HS-27A (cell line): Measurements from ENCODE around the gene MT1G.
"Not testable (repeated sequence)": the region's sequence is repeated elsewhere in the genome, so short reads cannot be mapped to it uniquely, and the experiment has no call there.

Source experiments
- DNase-seq: peaks from one replicate; pipeline ENCODE4 v3.0.0-alpha.2; 2012; ENCODE audit warnings: low read depth, missing footprints

The MT1G gene

GRCh38 chr16:56667581-56668571 lies at the start of gene MT1G:
Gene MT1G, minus strand, starts transcription at chr16:56668065. Its CDS starts 72 bp downstream, at chr16:56667993.
- no peak for DNase-seq

DNA sequence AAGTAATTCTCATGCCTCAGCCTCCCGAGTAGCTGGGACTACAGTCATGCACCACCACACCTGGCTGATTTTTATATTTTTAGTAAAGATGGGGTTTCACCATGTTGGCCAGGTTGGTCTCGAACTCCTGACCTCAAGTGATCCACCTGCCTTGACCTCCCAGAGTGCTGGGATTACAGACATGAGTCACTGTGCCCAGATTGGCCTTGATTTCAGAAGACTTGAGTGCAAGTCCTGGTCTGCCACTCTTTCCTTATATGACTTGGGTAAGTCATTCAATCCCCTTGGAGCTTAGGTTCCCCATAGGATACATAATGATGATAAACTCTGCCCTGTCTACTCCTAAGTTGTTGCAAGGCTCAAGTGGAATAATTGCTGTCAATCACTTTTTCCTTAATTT lies 49.7 kb upstream of the MT1G start:
- DNase-seq, result not testable (repeated sequence)

- no peak for DNase-seq
Observed at GRCh38 chr16:56716761-56717160, 48.9 kb upstream of the MT1G start.

GRCh38 chr16:56715126-56715525 lies 47.3 kb upstream of the MT1G start:
- DNase-seq, result no peak

DNA sequence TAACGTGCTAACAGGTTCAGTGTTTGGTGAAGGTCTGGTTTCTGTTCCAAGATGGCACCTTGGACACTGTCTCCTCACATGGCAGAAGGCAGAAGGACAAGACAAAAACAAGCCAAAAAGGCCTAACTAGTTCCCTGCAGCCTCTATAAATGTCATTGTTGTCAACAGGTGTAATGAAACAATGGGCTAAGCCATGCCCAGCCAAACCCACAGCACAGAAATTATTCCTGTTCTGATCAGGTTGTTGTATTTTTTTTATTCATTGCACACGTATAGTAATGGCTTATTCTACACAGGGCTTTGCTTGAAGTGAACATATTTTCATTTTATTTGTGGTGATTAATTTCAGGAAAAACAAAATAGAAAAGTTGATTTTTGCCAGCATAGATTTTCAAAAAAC lies 45.9 kb upstream of the MT1G start:
- no peak for DNase-seq

- DNase-seq, result no peak
Observed at GRCh38 chr16:56711862-56712261, 44.0 kb upstream of the MT1G start.

GRCh38 chr16:56710181-56710737 lies 42.4 kb upstream of the MT1G start:
- DNase-seq, result no peak

- DNase-seq, result no peak
Observed at GRCh38 chr16:56709443-56710040, 41.7 kb upstream of the MT1G start.

DNA sequence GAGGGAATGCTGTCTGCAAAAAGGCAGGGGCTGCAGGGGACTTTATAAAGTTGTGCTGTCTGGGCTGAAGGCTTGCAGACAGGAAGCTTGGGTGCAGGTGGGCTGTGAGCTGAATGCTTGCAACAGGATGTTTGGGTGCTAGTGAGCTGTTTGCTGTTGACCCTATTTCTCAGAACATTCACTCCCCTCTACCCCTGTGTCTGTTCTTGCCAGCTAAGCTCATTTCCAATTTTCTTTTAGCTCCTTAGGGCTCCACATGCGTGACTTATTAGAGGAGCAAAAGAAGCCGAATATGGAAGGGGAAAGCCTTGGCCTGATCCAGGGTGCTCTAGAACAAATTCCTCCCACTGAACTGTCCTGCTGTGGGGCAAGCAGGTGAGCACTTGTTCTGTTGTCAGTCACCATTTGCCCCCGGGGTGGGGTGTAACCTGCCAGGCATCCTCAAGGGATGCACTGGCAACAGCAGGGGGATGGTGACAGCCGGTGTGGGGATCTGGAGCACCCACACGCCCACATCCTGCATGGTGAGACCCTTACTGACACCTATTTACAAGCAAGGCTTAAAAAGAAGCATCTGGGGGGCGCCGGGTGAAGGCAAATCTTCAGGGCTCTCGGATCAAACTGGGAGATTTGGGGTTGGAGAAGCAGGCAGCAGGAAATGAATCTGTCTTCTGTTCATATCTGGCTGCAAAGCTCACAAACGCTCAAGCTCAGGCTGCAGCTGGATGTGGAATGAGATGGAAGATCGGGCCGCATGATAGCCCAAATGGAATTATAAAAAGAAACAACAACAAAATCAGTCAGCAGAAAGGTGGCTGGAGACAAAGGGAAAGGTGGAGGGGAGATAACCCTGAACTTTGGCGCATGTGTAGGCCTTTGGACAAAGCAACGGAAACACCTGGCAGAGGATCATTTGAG lies 40.9 kb upstream of the MT1G start:
- DNase-seq, result no peak

GRCh38 chr16:56702836-56703235 lies 35.0 kb upstream of the MT1G start:
- no peak for DNase-seq

- DNase-seq, result no peak
Observed at GRCh38 chr16:56701534-56701933, 33.7 kb upstream of the MT1G start.

- no peak for DNase-seq
Observed at GRCh38 chr16:56700631-56701030, 32.8 kb upstream of the MT1G start.

- DNase-seq, result no peak
Observed at GRCh38 chr16:56700195-56700594, 32.3 kb upstream of the MT1G start.

GRCh38 chr16:56697456-56698155 lies 29.7 kb upstream of the MT1G start:
- no peak for DNase-seq

DNA sequence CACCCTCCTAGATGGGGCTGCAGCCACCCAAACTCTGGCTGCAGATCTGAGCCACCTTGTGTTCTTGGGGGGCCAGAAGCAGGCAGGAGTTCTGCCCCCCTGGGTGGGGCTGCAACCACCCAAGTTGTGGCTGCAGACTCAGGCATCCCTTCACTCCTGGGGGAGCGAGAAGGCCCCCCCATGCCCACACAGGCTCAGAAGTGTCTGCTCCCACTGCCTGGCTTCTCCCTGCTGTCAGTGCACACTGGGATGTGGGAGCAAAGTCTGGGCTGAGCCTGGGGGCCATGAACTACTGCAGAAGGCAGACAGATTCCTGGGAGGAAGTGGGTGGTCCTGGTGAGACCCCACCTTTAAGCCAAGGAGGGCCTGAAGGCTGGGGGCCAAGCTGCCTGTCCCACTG lies 27.4 kb upstream of the MT1G start:
- no peak for DNase-seq

- peak; percentile 29 for DNase-seq
Observed at GRCh38 chr16:56691885-56692284, 24.0 kb upstream of the MT1G start.

DNA sequence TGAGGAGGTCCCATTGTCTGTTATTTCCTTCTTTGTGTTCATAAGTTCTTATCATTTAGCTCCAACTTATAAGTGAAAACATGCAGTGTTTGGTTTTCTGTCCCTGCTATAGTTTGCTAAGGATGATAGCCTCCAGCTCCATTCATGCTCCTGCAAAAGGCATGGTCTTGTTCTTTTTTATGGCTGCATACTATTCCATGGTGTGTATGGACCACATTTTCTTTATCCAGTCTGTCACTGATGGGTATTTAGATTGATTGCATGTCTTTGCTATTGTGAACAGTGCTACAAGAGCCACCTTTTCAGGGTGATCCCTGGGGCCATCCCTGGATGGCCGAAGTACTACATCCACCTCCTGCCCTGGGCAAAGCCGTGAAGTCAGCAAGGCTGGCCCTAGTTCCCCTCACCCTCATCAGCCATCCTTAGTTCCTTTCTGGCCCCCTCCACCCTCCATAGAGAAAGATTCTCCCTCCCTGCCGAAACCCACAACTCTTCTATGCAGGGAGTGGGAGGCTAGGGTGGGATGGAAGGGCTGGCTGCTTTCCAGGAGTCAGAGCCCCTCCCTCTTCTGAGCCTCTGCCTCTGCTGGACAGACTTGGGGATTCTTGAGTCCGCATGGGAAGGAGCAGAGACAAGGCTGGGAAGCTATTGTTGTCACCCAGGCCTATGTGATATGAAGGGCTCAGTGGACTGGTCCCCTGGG lies 22.7 kb upstream of the MT1G start:
- DNase-seq, result no peak

DNA sequence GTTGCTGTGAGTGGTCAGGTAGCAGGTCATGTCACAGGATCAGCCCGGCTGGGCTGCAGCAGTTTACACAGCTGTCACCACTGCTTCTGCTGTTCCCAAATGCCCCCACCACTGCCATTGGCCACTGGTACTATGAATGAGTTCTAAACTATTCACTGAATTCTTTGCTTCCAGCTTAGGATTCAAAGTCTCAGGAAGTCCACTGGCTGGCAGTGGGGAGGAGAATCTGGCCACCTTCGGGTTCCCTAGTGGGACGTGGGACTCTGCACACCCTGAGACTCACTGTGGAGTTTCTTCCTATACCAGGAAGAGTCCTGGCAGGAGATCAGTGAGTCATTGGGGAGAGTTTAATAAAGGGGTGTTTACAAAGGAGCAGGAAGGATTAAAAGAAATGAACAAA lies 21.3 kb upstream of the MT1G start:
- DNase-seq, result no peak

DNA sequence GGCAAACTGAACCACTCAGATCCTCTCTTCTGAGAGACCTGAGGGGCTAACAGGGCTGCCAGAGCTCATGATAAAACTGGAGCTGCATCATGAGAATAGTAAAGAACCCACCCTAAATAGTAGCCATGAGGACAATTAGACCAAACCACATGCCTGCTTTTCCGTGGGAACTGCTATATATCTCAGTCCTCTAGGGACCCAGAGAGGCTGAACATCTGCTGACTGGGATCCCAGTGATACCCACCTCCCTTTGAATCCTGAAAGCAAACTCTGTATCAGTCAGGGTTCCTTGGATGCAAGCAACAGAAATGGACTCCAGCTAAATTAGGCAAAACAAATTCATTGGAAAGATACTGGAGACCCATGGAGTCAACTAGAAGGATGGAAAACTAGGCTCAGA lies 20.9 kb upstream of the MT1G start:
- no peak for DNase-seq

- no peak for DNase-seq
Observed at GRCh38 chr16:56686758-56687157, 18.9 kb upstream of the MT1G start.
